Endothelial cell of umbilical vein (primary cell): ENCODE measurements around the gene PLA2G4C. TPM values are rescaled to one million over a fixed set of nuclear protein-coding genes. Genes with fewer than 3 reads are reported as not detected.
A peak's percentile ranks its signal among the peaks of the same experiment; 100 is the strongest.

ENCODE experiments used
- BruUV-seq: library from RNA; stranded (reverse); fragments of 400-500 nt; replicated peaks from 2 replicates; lab custom pipeline; 2021; lab: Mats Ljungman, UMichigan
- CTCF ChIA-PET: fragments of 300-600, 350-600 bp; sonication (Branson Sonifier 250); formaldehyde crosslinking; loops from one replicate; lab custom pipeline; 2021; ENCODE audit warnings: antibody characterized with exemption, inconsistent platforms; lab: Charles Lee
- POLR2A ChIA-PET: fragments of 300-600, 350-600 bp; sonication (Branson Sonifier 250); formaldehyde crosslinking; loops from one replicate; lab custom pipeline; 2021; ENCODE audit warnings: antibody characterized with exemption, inconsistent platforms; lab: Charles Lee
- DNase-seq: peaks from one replicate; pipeline ENCODE4 v3.0.0-alpha.2; 2011; ENCODE audit warnings: low read depth, low spot score
- FAIRE-seq: peaks from 2 replicates; lab custom pipeline; 2011; peaks lifted over from hg19 to GRCh38; lab: Jason Lieb, UNC
- H2AFZ ChIP-seq: 2 replicates; pipeline ENCODE4 v1.6.0; 2012; ENCODE audit warnings: low read depth, low read length, control low read depth, inconsistent platforms
- H3K27ac ChIP-seq: 2 replicates; pipeline ENCODE4 v1.5.1; 2011; ENCODE audit warnings: low read depth, mild to moderate bottlenecking, control low read depth, low read length, moderate library complexity; ENCODE audit not compliant: insufficient read depth
- H3K27me3 ChIP-seq, 2 experiments: 2 replicates each; pipeline versions ENCODE4 v1.6.0 to v1.6.1; 2011; ENCODE audit warnings: low read length in 2 of 2, mixed read lengths in 1 of 2; ENCODE audit not compliant: control insufficient read depth in 2 of 2, insufficient read depth in 2 of 2
- H3K36me3 ChIP-seq, 2 experiments: 2 replicates in 1 of 2; 3 replicates in 1 of 2; pipeline ENCODE4 v1.5.1; 2011; ENCODE audit warnings: low read length in 2 of 2, mild to moderate bottlenecking in 1 of 2, moderate library complexity in 1 of 2; ENCODE audit not compliant: control insufficient read depth in 2 of 2, insufficient read depth in 2 of 2; ENCODE audit errors: extremely low read depth in 1 of 2
- H3K4me1 ChIP-seq: 3 replicates; pipeline ENCODE4 v1.5.1; 2011; ENCODE audit warnings: mild to moderate bottlenecking, low read length; ENCODE audit not compliant: control insufficient read depth, insufficient read depth; ENCODE audit errors: extremely low read depth
- H3K4me2 ChIP-seq: 2 replicates; pipeline ENCODE4 v1.6.1; 2011; ENCODE audit warnings: low read length, control low read depth, mixed read lengths; ENCODE audit not compliant: insufficient read depth
- H3K4me3 ChIP-seq, 3 experiments: fragments of 200-600 bp in 1 of 3; sonication (generic), shearing (Covaris generic) in 1 of 3; replicated peaks in 1 of 3; 2 replicates each; pipeline ENCODE4 v1.5.1; 2011 to 2016; ENCODE audit warnings: control low read depth in 3 of 3, low read length in 3 of 3, mild to moderate bottlenecking in 2 of 3, inconsistent platforms in 1 of 3, low read depth in 1 of 3, moderate library complexity in 1 of 3; ENCODE audit not compliant: insufficient read depth in 1 of 3
- H3K79me2 ChIP-seq: 2 replicates; pipeline ENCODE4 v1.6.0; 2012; ENCODE audit warnings: low read length, inconsistent platforms; ENCODE audit not compliant: control insufficient read depth, insufficient read depth
- H3K9ac ChIP-seq: replicated peaks from 2 replicates; pipeline ENCODE3; 2011; ENCODE audit warnings: low read length, control low read depth; ENCODE audit not compliant: insufficient read depth; ENCODE audit errors: extremely low read depth
- H3K9me1 ChIP-seq: replicated peaks from 3 replicates; pipeline ENCODE4 v1.6.0; 2011; ENCODE audit warnings: mild to moderate bottlenecking, low read length; ENCODE audit not compliant: control insufficient read depth, insufficient read depth; ENCODE audit errors: extremely low read depth
- H3K9me3 ChIP-seq: replicated peaks from 2 replicates; pipeline ENCODE4 v1.5.1; 2012; ENCODE audit warnings: low read length, inconsistent platforms; ENCODE audit not compliant: control insufficient read depth, insufficient read depth
- H4K20me1 ChIP-seq: replicated peaks from 2 replicates; pipeline ENCODE3; 2011; ENCODE audit warnings: mild to moderate bottlenecking, low read length; ENCODE audit not compliant: control insufficient read depth, insufficient read depth; ENCODE audit errors: extremely low read depth
- JUN ChIP-seq: IDR thresholded peaks from 2 replicates; pipeline ENCODE4 v1.6.1; 2011; ENCODE audit warnings: borderline replicate concordance, low read depth; ENCODE audit not compliant: insufficient read length, insufficient read depth
- MYC ChIP-seq: IDR thresholded peaks from one replicate; pipeline ENCODE4 v1.6.1; 2011; ENCODE audit warnings: mild to moderate bottlenecking, low read depth, low read length
- POLR2A ChIP-seq: IDR thresholded peaks from 2 replicates; pipeline ENCODE4 v1.6.1; 2012; ENCODE audit warnings: low read depth, mild to moderate bottlenecking, control low read depth, low read length
- POLR2AphosphoS5 ChIP-seq: IDR thresholded peaks from 2 replicates; pipeline ENCODE4 v1.6.1; 2012; ENCODE audit warnings: low read depth, mild to moderate bottlenecking, control low read depth, low read length, moderate library complexity; ENCODE audit not compliant: insufficient read depth
- dilution Hi-C: fragments of 300-500 bp; cut with MboI; formaldehyde crosslinking; loops from one replicate; pipeline ENCODE4 v1.15.0; 2019; ENCODE audit warnings: low sequenced_read_pairs; ENCODE audit not compliant: extremely low pct_ligation_motif_present
- intact Hi-C: fragments of 100-400 bp; cut with micrococcal nuclease; formaldehyde crosslinking; loops from one replicate; pipeline ENCODE4 v1.10.0; 2022
- polyA plus RNA-seq, 4 experiments: library from polyadenylated mRNA; depleted of rRNA in 3 of 4; stranded (reverse) in 3 of 4; unstranded in 1 of 4; fragments of >200 nt; gene quantifications; 2 replicates each; pipeline versions ENCODE4 v1.2.1 to v1.2.3, GENCODE V29; 2011 to 2012; ENCODE audit warnings: missing spikeins in 1 of 4
- total RNA-seq: library from RNA; stranded (reverse); gene quantifications from 2 replicates; pipeline ENCODE4 v1.2.3, GENCODE V29; 2021
- TF ChIP-seq, protein P1 (sequence below), 2 donors: IDR thresholded peaks; 1 replicate in 1 of 2; 2 replicates in 1 of 2; pipeline ENCODE4 v1.5.1; 2011; ENCODE audit warnings: low read length in 2 of 2, mild to moderate bottlenecking in 2 of 2, moderate library complexity in 2 of 2, control low read depth in 1 of 2, inconsistent platforms in 1 of 2, low read depth in 1 of 2; ENCODE audit not compliant: insufficient read depth in 1 of 2; ENCODE audit errors: extremely low read depth in 1 of 2

The PLA2G4C gene
- total and polyA plus RNA-seq, 2 donors (not counting 3 experiments of a cell fraction or from before 2014, with no cell fraction given) = 53.1 to 63.4 TPM

DNA sequence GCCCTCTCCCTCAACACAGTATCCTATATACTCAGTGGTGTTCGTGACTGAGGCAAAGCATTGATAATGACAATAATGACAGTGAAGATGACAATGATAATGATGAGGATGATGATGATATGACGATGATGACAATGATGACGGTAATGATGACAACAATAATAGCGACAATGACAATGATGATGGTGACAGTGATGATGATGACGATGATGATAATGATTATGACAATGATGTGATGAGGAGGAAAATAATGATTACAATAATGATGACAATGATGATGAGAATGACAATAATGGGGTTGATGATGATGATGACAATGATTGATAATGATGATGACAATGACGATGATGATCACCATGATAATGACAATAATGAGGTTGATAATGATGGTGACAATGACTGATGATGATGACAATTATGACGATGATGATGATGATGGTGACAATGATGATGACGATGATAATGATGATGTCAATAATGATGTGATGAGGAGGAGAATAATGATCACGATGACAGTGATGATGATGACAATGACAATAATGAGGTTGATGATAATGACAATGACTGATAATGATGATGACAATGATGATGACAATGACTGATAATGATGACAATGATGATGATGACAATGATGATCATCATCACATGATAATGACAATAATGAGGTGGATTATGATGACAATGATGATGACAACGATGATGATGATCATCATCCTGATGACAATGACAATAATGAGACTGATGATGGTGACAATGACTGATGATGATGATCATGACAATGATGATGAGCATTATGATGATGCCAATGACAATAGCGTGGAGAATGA lies 99.5 kb downstream of the PLA2G4C start:
- H4K20me1 ChIP-seq = no peaks in the 10 kb centered on the region
- POLR2A ChIA-PET = no interaction called here
- no peaks in the 10 kb centered on the region for H3K9me3 ChIP-seq
- H3K4me3 ChIP-seq = no peak overlapping the region
- H2AFZ ChIP-seq = no peak overlapping the region
- no peaks in the 10 kb centered on the region for H3K4me1 ChIP-seq
- no peaks in the 10 kb centered on the region for H3K27me3 ChIP-seq
- H3K79me2 ChIP-seq = no peaks in the 10 kb centered on the region
- no peaks in the 10 kb centered on the region for H3K36me3 ChIP-seq
- no peaks in the 10 kb centered on the region for H3K9me1 ChIP-seq
- intact Hi-C loops = no loop called here
- H3K27ac ChIP-seq = no peak overlapping the region
- DNase-seq = no peak
- CTCF ChIA-PET = no interaction called here
- dilution Hi-C loops = no loop called here
- TF ChIP-seq JUN = no peak
- no peak for TF ChIP-seq MYC
- TF ChIP-seq, protein P1, sequence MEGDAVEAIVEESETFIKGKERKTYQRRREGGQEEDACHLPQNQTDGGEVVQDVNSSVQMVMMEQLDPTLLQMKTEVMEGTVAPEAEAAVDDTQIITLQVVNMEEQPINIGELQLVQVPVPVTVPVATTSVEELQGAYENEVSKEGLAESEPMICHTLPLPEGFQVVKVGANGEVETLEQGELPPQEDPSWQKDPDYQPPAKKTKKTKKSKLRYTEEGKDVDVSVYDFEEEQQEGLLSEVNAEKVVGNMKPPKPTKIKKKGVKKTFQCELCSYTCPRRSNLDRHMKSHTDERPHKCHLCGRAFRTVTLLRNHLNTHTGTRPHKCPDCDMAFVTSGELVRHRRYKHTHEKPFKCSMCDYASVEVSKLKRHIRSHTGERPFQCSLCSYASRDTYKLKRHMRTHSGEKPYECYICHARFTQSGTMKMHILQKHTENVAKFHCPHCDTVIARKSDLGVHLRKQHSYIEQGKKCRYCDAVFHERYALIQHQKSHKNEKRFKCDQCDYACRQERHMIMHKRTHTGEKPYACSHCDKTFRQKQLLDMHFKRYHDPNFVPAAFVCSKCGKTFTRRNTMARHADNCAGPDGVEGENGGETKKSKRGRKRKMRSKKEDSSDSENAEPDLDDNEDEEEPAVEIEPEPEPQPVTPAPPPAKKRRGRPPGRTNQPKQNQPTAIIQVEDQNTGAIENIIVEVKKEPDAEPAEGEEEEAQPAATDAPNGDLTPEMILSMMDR (IDR thresholded peaks at IDR 0.05; ENCODE audit: extremely low read depth in 1 of 2, insufficient read depth in 1 of 2, low read depth in 1 of 2, low read length in 2 of 2) = no peak
- no peak for TF ChIP-seq POLR2AphosphoS5
- H3K9ac ChIP-seq = no peak overlapping the region
- H3K4me2 ChIP-seq = no peak overlapping the region
- no peak for FAIRE-seq
- no TSS peak for BruUV-seq

DNA sequence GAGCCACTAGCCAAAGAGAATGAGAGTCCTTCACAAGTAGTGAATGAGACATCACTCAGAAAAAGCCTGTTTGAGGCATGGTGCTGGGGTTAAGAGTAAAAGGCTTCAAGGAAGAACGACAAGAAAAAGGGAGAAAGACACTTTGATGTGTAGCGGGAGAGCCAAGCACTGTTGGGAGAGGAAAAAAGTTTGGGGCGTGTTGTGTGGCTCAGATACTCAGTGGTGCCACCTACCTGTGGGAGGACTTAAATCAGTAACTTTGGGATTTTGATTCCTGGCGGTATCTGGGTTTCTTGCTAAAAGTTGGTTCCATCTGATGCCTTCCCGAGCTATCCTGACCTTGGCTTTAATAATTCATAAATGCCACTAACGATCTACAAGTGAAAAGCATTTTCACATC lies 103.9 kb downstream of the PLA2G4C start:
- H4K20me1 ChIP-seq = no peaks in the 10 kb centered on the region
- no peak overlapping the region for H3K27ac ChIP-seq
- dilution Hi-C loops = no loop called here
- POLR2A ChIA-PET = no interaction called here
- H3K4me1 ChIP-seq = no peaks in the 10 kb centered on the region
- no peaks in the 10 kb centered on the region for H3K9me1 ChIP-seq
- H3K79me2 ChIP-seq = no peaks in the 10 kb centered on the region
- intact Hi-C loops = no loop called here
- H3K4me3 ChIP-seq = no peak overlapping the region
- DNase-seq = no peak
- FAIRE-seq = no peak
- H3K4me2 ChIP-seq = no peak overlapping the region
- no peak overlapping the region for H2AFZ ChIP-seq
- no peaks in the 10 kb centered on the region for H3K27me3 ChIP-seq
- no TSS peak for BruUV-seq
- TF ChIP-seq, protein P1 (IDR thresholded peaks at IDR 0.05; ENCODE audit: extremely low read depth in 1 of 2, insufficient read depth in 1 of 2, low read depth in 1 of 2, low read length in 2 of 2) = peak in 1 of 2 donors; percentile 7
- TF ChIP-seq POLR2A = no peak
- H3K9ac ChIP-seq = no peak overlapping the region
- CTCF ChIA-PET = interaction anchor here (1.2 kb wide), 1 partner anchor 20 kb away, joined by 4 read pairs; no protein-coding TSS in a partner anchor
- no peaks in the 10 kb centered on the region for H3K9me3 ChIP-seq
- no peaks in the 10 kb centered on the region for H3K36me3 ChIP-seq
